Activated CD8-positive, alpha-beta T cell treated with anti-CD3 and anti-CD28 coated beads for 36 hours (primary cell): ENCODE measurements around the gene MAN2A1. TPM values are rescaled to one million over a fixed set of nuclear protein-coding genes. Genes with fewer than 3 reads are reported as not detected.
A peak's percentile ranks its signal among the peaks of the same experiment; 100 is the strongest.

Experiments
- ATAC-seq: fragments of 200-7000 bp; cut with Tn5 transposase; one replicate; pipeline ENCODE4 v1.10.0; 2021; ENCODE audit warnings: mild to moderate bottlenecking, moderate library complexity
- CTCF ChIA-PET: fragments of 350-600 bp; sonication (Branson Sonifier 250); formaldehyde crosslinking; loops from one replicate; lab custom pipeline; 2021; ENCODE audit warnings: antibody characterized with exemption; lab: Charles Lee
- POLR2A ChIA-PET: fragments of 350-600 bp; sonication (Branson Sonifier 250); formaldehyde crosslinking; loops from one replicate; lab custom pipeline; 2021; ENCODE audit warnings: antibody characterized with exemption; lab: Charles Lee
- DNase-seq: peaks from one replicate; pipeline ENCODE4 v3.0.0-alpha.2; 2020
- H3K27ac Mint-ChIP-seq: one replicate; pipeline ENCODE4 v1.8.0; 2021; ENCODE audit warnings: mild to moderate bottlenecking, mixed read lengths
- H3K27me3 Mint-ChIP-seq: one replicate; pipeline ENCODE4 v1.8.0; 2021; ENCODE audit warnings: mixed read lengths
- H3K36me3 Mint-ChIP-seq: one replicate; pipeline ENCODE4 v1.8.0; 2021; ENCODE audit warnings: low read depth, mixed read lengths
- H3K4me1 Mint-ChIP-seq: one replicate; pipeline ENCODE4 v1.8.0; 2021; ENCODE audit warnings: low read depth, mixed read lengths
- H3K4me3 Mint-ChIP-seq: one replicate; pipeline ENCODE4 v1.8.0; 2021; ENCODE audit warnings: mild to moderate bottlenecking, moderate library complexity, mixed read lengths
- H3K9me3 Mint-ChIP-seq: one replicate; pipeline ENCODE4 v1.8.0; 2021; ENCODE audit warnings: mixed read lengths
- CTCF ChIP-seq: fragments of 200-600 bp; IDR thresholded peaks from one replicate; pipeline ENCODE4 v1.8.0; 2022; ENCODE audit warnings: antibody characterized with exemption, mild to moderate bottlenecking
- intact Hi-C: fragments of 100-400 bp; cut with micrococcal nuclease; formaldehyde crosslinking; loops from one replicate; pipeline ENCODE4 v1.10.0; 2022
- total RNA-seq, 2 experiments: library from RNA; stranded (reverse); gene quantifications; one replicate each; pipeline ENCODE4 v1.2.3, GENCODE V29; 2021

The MAN2A1 gene
- total RNA-seq, 2 experiments from 2014 or later = 29.9 to 30.6 TPM

- Mint-ChIP-seq H3K9me3 (no peaks in the 10 kb centered on the region), H3K4me3 (no peak overlapping the region), H3K27ac (no peak overlapping the region), H3K4me1 (peaks cover 3% of the 10 kb centered on the region), H3K27me3 (no peaks in the 10 kb centered on the region), H3K36me3 (no peaks in the 10 kb centered on the region)
- CTCF ChIA-PET = no interaction called here
- intact Hi-C loops = no loop called here
- DNase-seq (no peak), ATAC-seq (no peak)
- TF ChIP-seq CTCF = no peak
- POLR2A ChIA-PET = interaction anchor here (0.7 kb wide), 1 partner anchor 112 kb away, joined by 3 read pairs; no protein-coding TSS in a partner anchor
Observed at GRCh38 chr5:109898269-109899162, 208.8 kb downstream of the MAN2A1 start.

GRCh38 chr5:109899163-109899535, 209.4 kb downstream of the MAN2A1 start:
- Mint-ChIP-seq H3K36me3 (no peaks in the 10 kb centered on the region), H3K9me3 (no peaks in the 10 kb centered on the region), H3K27ac (no peak overlapping the region), H3K4me1 (peaks cover 3% of the 10 kb centered on the region), H3K4me3 (no peak overlapping the region), H3K27me3 (no peaks in the 10 kb centered on the region)
- no peak for TF ChIP-seq CTCF
- ChIA-PET POLR2A (interaction anchor here (0.7 kb wide), 1 partner anchor 112 kb away, joined by 3 read pairs; no protein-coding TSS in a partner anchor), CTCF (no interaction called here)
- ATAC-seq (no peak), DNase-seq (no peak)
- intact Hi-C loops = no loop called here

GRCh38 chr5:109900461-109900860, 210.7 kb downstream of the MAN2A1 start:
- H3K4me1 Mint-ChIP-seq = peaks cover 3% of the 10 kb centered on the region
- DNase-seq = no peak
- H3K27me3 Mint-ChIP-seq = no peaks in the 10 kb centered on the region
- ChIA-PET CTCF (interaction anchor here (0.9 kb wide), 1 partner anchor 22 kb away, joined by 6 read pairs; no protein-coding TSS in a partner anchor), POLR2A (no interaction called here)
- H3K27ac Mint-ChIP-seq = no peak overlapping the region
- no peak for TF ChIP-seq CTCF
- H3K36me3 Mint-ChIP-seq = no peaks in the 10 kb centered on the region
- ATAC-seq = no peak
- H3K4me3 Mint-ChIP-seq = no peak overlapping the region
- H3K9me3 Mint-ChIP-seq = no peaks in the 10 kb centered on the region
- intact Hi-C loops = no loop called here

- Mint-ChIP-seq H3K4me1 (no peaks in the 10 kb centered on the region), H3K27ac (no peak overlapping the region), H3K4me3 (no peak overlapping the region), H3K9me3 (no peaks in the 10 kb centered on the region), H3K36me3 (no peaks in the 10 kb centered on the region), H3K27me3 (no peaks in the 10 kb centered on the region)
- POLR2A ChIA-PET = no interaction called here
- intact Hi-C loops = no loop called here
- CTCF ChIA-PET = no interaction called here
- no peak for DNase-seq
- ATAC-seq = peak; percentile 13
- TF ChIP-seq CTCF = no peak
Observed at GRCh38 chr5:109900911-109901627, 211.3 kb downstream of the MAN2A1 start.

GRCh38 chr5:109901628-109901981, 211.9 kb downstream of the MAN2A1 start:
- DNase-seq (no peak), ATAC-seq (no peak)
- no peak for TF ChIP-seq CTCF
- no peaks in the 10 kb centered on the region for H3K9me3 Mint-ChIP-seq
- no peaks in the 10 kb centered on the region for H3K4me1 Mint-ChIP-seq
- ChIA-PET POLR2A (no interaction called here), CTCF (no interaction called here)
- no peak overlapping the region for H3K27ac Mint-ChIP-seq
- intact Hi-C loops = no loop called here
- no peak overlapping the region for H3K4me3 Mint-ChIP-seq
- no peaks in the 10 kb centered on the region for H3K27me3 Mint-ChIP-seq
- no peaks in the 10 kb centered on the region for H3K36me3 Mint-ChIP-seq
